ENCODE data around the gene SOD2. TPM values are rescaled to one million over a fixed set of nuclear protein-coding genes. Genes with fewer than 3 reads are reported as not detected.

Gene SOD2
- total RNA-seq, 4 donors from 2014 or later = 10,850 to 22,513 (median 13,452) TPM

DNA sequence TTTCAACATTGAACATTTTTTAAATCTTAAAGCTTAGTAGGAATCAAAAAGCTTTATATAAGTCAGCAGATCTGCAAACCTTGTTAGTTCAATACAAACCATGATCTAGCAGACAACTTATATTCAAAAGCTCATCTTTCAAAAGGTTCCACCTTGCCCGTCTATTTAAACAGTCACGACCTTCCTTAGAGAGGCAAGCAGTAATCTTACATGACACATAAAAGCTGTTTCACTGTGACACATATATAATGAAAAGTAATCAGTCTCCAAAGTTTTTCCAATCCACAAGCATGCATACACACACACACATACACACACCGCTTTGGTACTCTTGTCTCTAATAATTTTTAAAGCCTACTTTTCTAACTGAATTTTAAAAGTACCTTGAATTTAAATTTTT is 12.9 kb downstream of the SOD2 start:
- TF ChIP-seq, protein P1, sequence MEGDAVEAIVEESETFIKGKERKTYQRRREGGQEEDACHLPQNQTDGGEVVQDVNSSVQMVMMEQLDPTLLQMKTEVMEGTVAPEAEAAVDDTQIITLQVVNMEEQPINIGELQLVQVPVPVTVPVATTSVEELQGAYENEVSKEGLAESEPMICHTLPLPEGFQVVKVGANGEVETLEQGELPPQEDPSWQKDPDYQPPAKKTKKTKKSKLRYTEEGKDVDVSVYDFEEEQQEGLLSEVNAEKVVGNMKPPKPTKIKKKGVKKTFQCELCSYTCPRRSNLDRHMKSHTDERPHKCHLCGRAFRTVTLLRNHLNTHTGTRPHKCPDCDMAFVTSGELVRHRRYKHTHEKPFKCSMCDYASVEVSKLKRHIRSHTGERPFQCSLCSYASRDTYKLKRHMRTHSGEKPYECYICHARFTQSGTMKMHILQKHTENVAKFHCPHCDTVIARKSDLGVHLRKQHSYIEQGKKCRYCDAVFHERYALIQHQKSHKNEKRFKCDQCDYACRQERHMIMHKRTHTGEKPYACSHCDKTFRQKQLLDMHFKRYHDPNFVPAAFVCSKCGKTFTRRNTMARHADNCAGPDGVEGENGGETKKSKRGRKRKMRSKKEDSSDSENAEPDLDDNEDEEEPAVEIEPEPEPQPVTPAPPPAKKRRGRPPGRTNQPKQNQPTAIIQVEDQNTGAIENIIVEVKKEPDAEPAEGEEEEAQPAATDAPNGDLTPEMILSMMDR (IDR thresholded peaks at IDR 0.05 in 4 of 5, conservative IDR thresholded peaks at IDR 0.05 in 1 of 5) = no peak
- no peak for TF ChIP-seq POLR2A (IDR thresholded peaks at IDR 0.05)
- Histone ChIP-seq H3K4me1 (peaks cover 15 to 28% of the 10 kb centered on the region in 2 donors), H3K4me3 (no peak overlapping the region), H3K27ac (peak overlapping the region; percentile 3 to 50 (median 46)), H3K36me3 (peaks cover 11 to 80% of the 10 kb centered on the region in 2 donors), H3K27me3 (no peaks in the 10 kb centered on the region), H3K9me3 (no peaks in the 10 kb centered on the region)
- ATAC-seq (no peak), DNase-seq (no peak)
- intact Hi-C loops (cut with DNase I; ENCODE audit: low total_unique reads) = no loop called here
- in situ Hi-C loops (cut with MboI; ENCODE audit: low sequenced_read_pairs in 4 of 4) = loop anchor here (10.0 to 25.0 kb wide), 3 partner anchors 65 to 282 kb away; partner anchors contain the start of gene IGF2R (in 1 of the 4)

- Histone ChIP-seq H3K27me3 (no peaks in the 10 kb centered on the region), H3K9me3 (no peaks in the 10 kb centered on the region), H3K36me3 (peaks cover 6 to 73% of the 10 kb centered on the region in 2 donors), H3K27ac (peak overlapping the region; percentile 3 to 50 (median 46)), H3K4me3 (no peak overlapping the region), H3K4me1 (peaks cover 15 to 28% of the 10 kb centered on the region in 2 donors)
- intact Hi-C loops (cut with DNase I; ENCODE audit: low total_unique reads) = no loop called here
- TF ChIP-seq, protein P1 (IDR thresholded peaks at IDR 0.05 in 4 of 5, conservative IDR thresholded peaks at IDR 0.05 in 1 of 5) = no peak
- no peak for TF ChIP-seq POLR2A (IDR thresholded peaks at IDR 0.05)
- DNase-seq (no peak), ATAC-seq (no peak)
- in situ Hi-C loops (cut with MboI; ENCODE audit: low sequenced_read_pairs in 4 of 4) = loop anchor here (10.0 to 25.0 kb wide), 3 partner anchors 65 to 283 kb away; partner anchors contain the start of gene IGF2R (in 1 of the 4)
Observed at GRCh38 chr6:159679091-159680077, 13.7 kb downstream of the SOD2 start.

- intact Hi-C loops (cut with DNase I; ENCODE audit: low total_unique reads) (no loop called here), in situ Hi-C loops (cut with MboI; ENCODE audit: low sequenced_read_pairs in 4 of 4) (loop anchor here in 1 of 4 donors (25.0 kb wide), 1 partner anchor 284 kb away; the partner anchor contains the start of gene IGF2R)
- peak overlapping the region in 1 of 4 donors; percentile 43 for H3K27ac ChIP-seq
- H3K9me3 ChIP-seq = no peaks in the 10 kb centered on the region
- H3K4me1 ChIP-seq = peaks cover 7 to 20% of the 10 kb centered on the region in 2 donors
- H3K4me3 ChIP-seq = no peak overlapping the region
- ATAC-seq (no peak), DNase-seq (no peak)
- H3K27me3 ChIP-seq = no peaks in the 10 kb centered on the region
- TF ChIP-seq, protein P1 (IDR thresholded peaks at IDR 0.05 in 4 of 5, conservative IDR thresholded peaks at IDR 0.05 in 1 of 5) = no peak
- TF ChIP-seq POLR2A (IDR thresholded peaks at IDR 0.05) = no peak
- H3K36me3 ChIP-seq = peaks cover 4 to 65% of the 10 kb centered on the region in 2 donors
Observed at GRCh38 chr6:159678574-159678973, 14.5 kb downstream of the SOD2 start.

GRCh38 chr6:159677506-159678165 is 15.4 kb downstream of the SOD2 start:
- peak in 1 of 2 donors; percentile 18 for ATAC-seq
- no peak overlapping the region for H3K4me3 ChIP-seq
- H3K27me3 ChIP-seq = no peaks in the 10 kb centered on the region
- peak overlapping the region in 3 of 4 donors; percentile 3 to 34 (median 3) for H3K27ac ChIP-seq
- no peak for DNase-seq
- H3K4me1 ChIP-seq = peaks cover 5 to 10% of the 10 kb centered on the region in 2 donors
- no peaks in the 10 kb centered on the region for H3K9me3 ChIP-seq
- intact Hi-C loops (cut with DNase I; ENCODE audit: low total_unique reads) = no loop called here
- in situ Hi-C loops (cut with MboI; ENCODE audit: low sequenced_read_pairs in 4 of 4) = loop anchor here in 1 of 4 donors (25.0 kb wide), 1 partner anchor 285 kb away; the partner anchor contains the start of gene IGF2R
- peaks cover 4 to 55% of the 10 kb centered on the region in 2 donors for H3K36me3 ChIP-seq
- TF ChIP-seq, protein P1 (IDR thresholded peaks at IDR 0.05 in 4 of 5, conservative IDR thresholded peaks at IDR 0.05 in 1 of 5) = no peak
- no peak for TF ChIP-seq POLR2A (IDR thresholded peaks at IDR 0.05)
